Measurements from ENCODE around the gene LRP1B.

Gene LRP1B

DNA sequence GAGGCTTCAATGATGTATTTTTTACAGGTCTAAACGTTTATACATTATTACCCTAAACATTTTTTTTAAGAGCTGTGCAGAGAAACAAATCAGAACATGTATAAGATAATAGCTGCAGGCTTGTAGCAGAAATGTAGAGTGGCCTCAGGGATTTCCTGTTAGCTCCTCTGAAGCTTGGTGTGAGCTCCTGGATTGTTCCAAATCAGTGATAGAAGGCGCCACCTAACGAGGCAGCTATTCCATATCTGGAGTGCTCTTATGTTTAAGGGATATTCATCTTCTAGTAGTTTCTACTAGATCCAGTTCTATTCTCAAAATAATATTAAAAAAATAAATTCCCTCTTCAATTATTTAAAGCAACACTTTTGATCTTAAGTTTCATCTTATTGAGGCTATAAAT, 93.1 kb downstream of the LRP1B start:
- Histone ChIP-seq H3K4me3 (ENCODE audit: low read length) (no peak overlapping the region), H3K9me3 (ENCODE audit: insufficient read depth, low read depth, low read length) (no peaks in the 10 kb centered on the region), H3K36me3 (ENCODE audit: insufficient read depth, low read depth, low read length) (no peaks in the 10 kb centered on the region), H3K4me1 (ENCODE audit: insufficient read depth, low read length) (peaks cover 13% of the 10 kb centered on the region), H3K27me3 (ENCODE audit: insufficient read depth, low read length) (no peaks in the 10 kb centered on the region), H3K9ac (ENCODE audit: low read depth, low read length) (no peak overlapping the region), H3K27ac (ENCODE audit: low read length) (no peak overlapping the region)

DNA sequence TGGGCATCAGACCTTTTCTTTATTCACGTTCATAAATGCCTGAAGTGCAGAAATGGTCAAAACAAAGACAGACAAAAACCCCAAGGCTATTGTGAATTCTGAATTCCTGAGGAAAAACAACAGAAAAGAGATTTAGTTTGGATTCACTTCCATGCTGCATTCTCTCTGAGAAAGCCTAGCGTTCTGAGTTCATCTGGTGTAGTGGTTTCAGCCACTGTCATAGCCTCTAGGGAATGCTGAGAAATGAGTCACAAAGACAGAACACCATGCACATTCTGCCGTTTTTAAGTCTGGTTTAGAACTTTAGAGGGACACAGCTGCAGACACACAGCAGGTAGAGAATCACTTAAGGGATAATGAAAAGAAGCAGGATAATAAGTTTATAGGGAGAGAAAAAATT, 93.8 kb downstream of the LRP1B start:
- no peak overlapping the region for H3K9ac ChIP-seq (ENCODE audit: low read depth, low read length)

DNA sequence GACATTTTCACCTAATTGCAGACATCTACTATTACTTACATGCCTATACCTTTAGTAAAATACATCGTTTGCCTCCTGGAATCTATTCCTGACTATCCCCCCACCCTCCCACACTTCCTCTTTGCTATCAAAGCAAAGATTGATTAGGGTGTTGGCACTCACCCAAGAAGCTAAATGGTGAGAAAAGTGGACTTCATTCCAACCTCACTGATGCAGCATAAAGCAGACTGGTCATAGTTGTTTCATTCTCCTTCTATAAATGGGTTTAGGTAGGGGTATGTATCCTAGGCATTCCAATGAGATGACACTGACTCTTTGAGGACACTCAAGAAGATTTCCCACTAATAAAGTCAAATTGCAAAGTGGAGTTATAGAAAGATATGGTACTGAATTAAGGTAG, 97.4 kb downstream of the LRP1B start:
- Histone ChIP-seq H3K27ac (ENCODE audit: low read length) (no peak overlapping the region), H3K9ac (ENCODE audit: low read depth, low read length) (no peak overlapping the region), H3K9me3 (ENCODE audit: insufficient read depth, low read depth, low read length) (no peaks in the 10 kb centered on the region), H3K4me1 (ENCODE audit: insufficient read depth, low read length) (peaks cover 13% of the 10 kb centered on the region), H3K36me3 (ENCODE audit: insufficient read depth, low read depth, low read length) (no peaks in the 10 kb centered on the region), H3K4me3 (ENCODE audit: low read length) (no peak overlapping the region), H3K27me3 (ENCODE audit: insufficient read depth, low read length) (no peaks in the 10 kb centered on the region)

More for the DNA sequence above, 93.8 kb downstream of the LRP1B start:
- peaks cover 13% of the 10 kb centered on the region for H3K4me1 ChIP-seq (ENCODE audit: insufficient read depth, low read length)
- no peaks in the 10 kb centered on the region for H3K9me3 ChIP-seq (ENCODE audit: insufficient read depth, low read depth, low read length)
- no peaks in the 10 kb centered on the region for H3K36me3 ChIP-seq (ENCODE audit: insufficient read depth, low read depth, low read length)
- H3K27me3 ChIP-seq (ENCODE audit: insufficient read depth, low read length), result no peaks in the 10 kb centered on the region
- H3K27ac ChIP-seq (ENCODE audit: low read length), result no peak overlapping the region
- H3K4me3 ChIP-seq (ENCODE audit: low read length), result no peak overlapping the region

DNA sequence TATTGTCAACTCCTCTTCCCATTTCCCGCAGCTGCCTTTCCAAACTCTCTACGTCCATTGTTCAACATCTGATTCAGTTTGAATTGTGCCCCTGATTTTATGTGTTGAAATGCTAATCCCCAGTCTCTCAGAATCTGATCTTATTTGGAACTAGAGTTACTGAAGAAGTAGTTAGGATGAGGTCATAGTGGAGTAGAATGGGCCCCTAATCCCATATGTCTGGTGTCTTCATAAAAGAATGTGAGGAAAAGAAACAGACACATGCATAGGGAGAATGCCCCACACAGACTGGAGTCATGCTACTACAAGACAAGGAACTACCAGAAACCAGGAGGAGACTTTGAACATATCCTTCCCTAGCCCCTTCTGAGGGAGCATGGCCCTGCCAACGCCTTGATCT, 99.2 kb downstream of the LRP1B start:
- Histone ChIP-seq H3K4me3 (ENCODE audit: low read length) (no peak overlapping the region), H3K36me3 (ENCODE audit: insufficient read depth, low read depth, low read length) (no peaks in the 10 kb centered on the region), H3K4me1 (ENCODE audit: insufficient read depth, low read length) (peaks cover 2% of the 10 kb centered on the region; the same call in 1 of the 2 replicates), H3K9ac (ENCODE audit: low read depth, low read length) (no peak overlapping the region), H3K9me3 (ENCODE audit: insufficient read depth, low read depth, low read length) (no peaks in the 10 kb centered on the region), H3K27ac (ENCODE audit: low read length) (no peak overlapping the region), H3K27me3 (ENCODE audit: insufficient read depth, low read length) (no peaks in the 10 kb centered on the region)

DNA sequence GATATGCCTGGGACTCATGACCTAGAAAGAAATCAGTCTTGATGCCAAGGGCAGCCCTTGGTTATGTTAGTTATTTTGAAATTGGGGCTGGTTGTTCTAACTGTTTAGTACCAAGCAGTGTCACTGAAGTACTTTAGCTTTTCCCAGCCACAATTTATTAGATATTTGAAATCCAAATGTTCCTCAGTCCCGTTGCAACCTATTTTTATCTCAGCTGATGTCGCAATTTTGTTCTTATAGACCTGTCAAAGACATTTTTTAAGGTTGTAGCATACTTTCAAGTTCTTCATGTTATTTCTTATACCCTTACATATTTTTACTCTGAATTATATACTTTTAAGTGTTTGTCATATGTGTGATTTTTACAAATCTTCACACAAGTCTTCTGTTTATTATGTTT, 100.1 kb downstream of the LRP1B start:
- Histone ChIP-seq H3K36me3 (ENCODE audit: insufficient read depth, low read depth, low read length) (no peaks in the 10 kb centered on the region), H3K4me1 (ENCODE audit: insufficient read depth, low read length) (peaks cover 4% of the 10 kb centered on the region; the same call in 1 of the 2 replicates), H3K9me3 (ENCODE audit: insufficient read depth, low read depth, low read length) (no peaks in the 10 kb centered on the region), H3K4me3 (ENCODE audit: low read length) (no peak overlapping the region), H3K27me3 (ENCODE audit: insufficient read depth, low read length) (no peaks in the 10 kb centered on the region), H3K27ac (ENCODE audit: low read length) (no peak overlapping the region), H3K9ac (ENCODE audit: low read depth, low read length) (no peak overlapping the region)

DNA sequence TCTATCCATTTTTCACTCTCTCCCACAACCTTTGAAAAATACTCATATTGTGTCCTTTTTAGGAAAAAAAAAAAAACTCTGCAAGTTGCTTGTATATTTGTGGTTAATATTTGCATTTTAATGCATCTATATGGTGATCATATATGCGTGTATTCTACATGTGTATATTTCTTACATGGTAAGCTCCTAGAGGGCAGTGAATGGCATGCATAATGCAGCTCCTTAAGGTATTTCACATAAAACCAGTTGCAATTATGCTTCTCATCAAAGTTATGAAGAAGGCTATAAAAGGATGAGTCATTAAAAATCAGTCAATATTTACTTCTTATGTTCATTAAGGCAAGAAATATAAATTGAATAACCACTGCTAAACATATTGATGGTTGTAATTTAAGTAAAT, 100.8 kb downstream of the LRP1B start:
- no peaks in the 10 kb centered on the region for H3K36me3 ChIP-seq (ENCODE audit: insufficient read depth, low read depth, low read length)
- H3K27ac ChIP-seq (ENCODE audit: low read length), result no peak overlapping the region
- no peak overlapping the region for H3K4me3 ChIP-seq (ENCODE audit: low read length)
- no peaks in the 10 kb centered on the region for H3K9me3 ChIP-seq (ENCODE audit: insufficient read depth, low read depth, low read length)
- peaks cover 4% of the 10 kb centered on the region; the same call in 1 of the 2 replicates for H3K4me1 ChIP-seq (ENCODE audit: insufficient read depth, low read length)
- H3K27me3 ChIP-seq (ENCODE audit: insufficient read depth, low read length), result no peaks in the 10 kb centered on the region
- no peak overlapping the region for H3K9ac ChIP-seq (ENCODE audit: low read depth, low read length)

DNA sequence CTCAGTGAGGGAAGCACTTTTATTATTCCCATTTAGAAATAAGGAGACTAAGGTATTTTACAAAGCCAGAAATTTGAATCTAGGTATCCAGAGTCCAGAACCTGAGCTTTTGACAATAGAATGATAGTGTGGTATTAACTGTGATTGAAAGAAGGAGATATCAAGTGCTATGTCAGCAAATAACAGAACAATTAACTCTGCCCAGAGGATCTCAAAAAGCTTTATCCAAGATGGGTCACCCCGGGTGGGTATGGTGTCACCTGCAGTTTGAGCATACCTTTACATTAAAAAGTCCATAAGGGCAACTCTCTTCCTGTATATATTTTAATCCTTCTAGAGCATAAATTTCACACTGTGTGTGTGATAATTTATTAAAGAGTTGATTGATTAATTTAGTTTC, 105.4 kb downstream of the LRP1B start:
- Histone ChIP-seq H3K9me3 (ENCODE audit: insufficient read depth, low read depth, low read length) (no peaks in the 10 kb centered on the region), H3K27ac (ENCODE audit: low read length) (no peak overlapping the region), H3K4me1 (ENCODE audit: insufficient read depth, low read length) (peaks cover 4% of the 10 kb centered on the region; the same call in 1 of the 2 replicates), H3K9ac (ENCODE audit: low read depth, low read length) (no peak overlapping the region), H3K4me3 (ENCODE audit: low read length) (no peak overlapping the region), H3K27me3 (ENCODE audit: insufficient read depth, low read length) (no peaks in the 10 kb centered on the region), H3K36me3 (ENCODE audit: insufficient read depth, low read depth, low read length) (no peaks in the 10 kb centered on the region)

DNA sequence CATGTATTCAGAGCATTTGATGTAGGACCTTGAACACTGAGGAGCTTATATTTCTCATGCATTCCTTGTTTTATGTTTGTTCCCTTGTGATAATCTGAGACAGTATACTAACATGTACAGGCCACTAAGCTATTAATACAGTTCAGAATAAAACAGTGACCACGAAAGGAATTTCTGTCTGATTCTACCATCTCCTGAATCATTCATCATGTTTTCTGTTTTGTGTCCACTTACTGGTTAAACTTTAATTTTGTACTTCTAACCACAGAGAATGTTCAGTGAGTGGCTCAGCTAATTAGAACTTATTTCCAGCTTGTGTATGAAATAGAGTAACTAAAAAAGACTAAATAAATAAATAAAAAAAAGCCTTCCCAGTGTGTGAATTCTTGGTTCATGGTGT, 110.4 kb downstream of the LRP1B start:
- Histone ChIP-seq H3K9ac (ENCODE audit: low read depth, low read length) (no peak overlapping the region), H3K36me3 (ENCODE audit: insufficient read depth, low read depth, low read length) (no peaks in the 10 kb centered on the region), H3K27ac (ENCODE audit: low read length) (no peak overlapping the region), H3K27me3 (ENCODE audit: insufficient read depth, low read length) (no peaks in the 10 kb centered on the region), H3K4me1 (ENCODE audit: insufficient read depth, low read length) (no peaks in the 10 kb centered on the region; the same call in 1 of the 2 replicates), H3K9me3 (ENCODE audit: insufficient read depth, low read depth, low read length) (no peaks in the 10 kb centered on the region), H3K4me3 (ENCODE audit: low read length) (no peak overlapping the region)

DNA sequence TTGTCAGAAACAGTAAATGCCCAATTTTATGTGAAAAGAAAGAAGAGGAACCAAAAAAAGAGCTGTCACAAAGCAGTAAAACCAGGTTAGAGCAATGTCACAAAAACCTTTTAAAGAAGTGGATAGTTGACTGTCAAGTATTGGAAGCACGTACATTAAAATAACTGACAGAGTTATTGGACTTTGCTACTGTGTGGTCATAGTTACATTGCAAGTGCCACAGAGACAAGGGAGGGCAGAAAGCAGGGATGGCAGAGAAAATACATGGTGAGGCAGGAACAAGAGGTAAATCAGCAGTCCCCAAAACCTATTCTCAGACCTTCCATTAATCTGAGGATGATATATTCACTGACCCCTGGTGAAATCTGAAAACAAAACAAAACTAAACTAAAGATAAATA, 116.3 kb downstream of the LRP1B start:
- no peak overlapping the region for H3K4me3 ChIP-seq (ENCODE audit: low read length)
- no peak overlapping the region for H3K27ac ChIP-seq (ENCODE audit: low read length)
- no peaks in the 10 kb centered on the region for H3K36me3 ChIP-seq (ENCODE audit: insufficient read depth, low read depth, low read length)
- no peak overlapping the region for H3K9ac ChIP-seq (ENCODE audit: low read depth, low read length)
- no peaks in the 10 kb centered on the region for H3K4me1 ChIP-seq (ENCODE audit: insufficient read depth, low read length)
- H3K9me3 ChIP-seq (ENCODE audit: insufficient read depth, low read depth, low read length), result no peaks in the 10 kb centered on the region
- no peaks in the 10 kb centered on the region for H3K27me3 ChIP-seq (ENCODE audit: insufficient read depth, low read length)

DNA sequence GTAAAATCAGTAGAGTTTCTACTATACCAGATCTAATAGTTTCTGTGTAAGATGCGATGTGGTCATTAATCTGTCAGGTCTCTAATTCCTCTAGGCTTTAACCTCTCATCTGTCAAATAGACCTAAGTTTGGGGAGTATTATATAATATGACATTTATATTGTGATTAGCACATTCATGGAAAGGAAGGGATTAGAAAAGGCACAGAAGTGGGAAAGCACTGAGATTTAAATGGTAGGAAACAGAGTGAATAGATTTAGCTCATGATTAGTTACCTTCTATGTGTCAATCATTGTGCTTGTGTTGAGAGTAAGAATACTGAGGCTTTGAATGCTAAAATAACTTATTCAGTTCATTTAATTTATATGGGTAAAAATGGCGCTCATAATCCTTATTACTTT, 118.0 kb downstream of the LRP1B start:
- Histone ChIP-seq H3K36me3 (ENCODE audit: insufficient read depth, low read depth, low read length) (no peaks in the 10 kb centered on the region), H3K4me3 (ENCODE audit: low read length) (no peak overlapping the region), H3K9ac (ENCODE audit: low read depth, low read length) (no peak overlapping the region), H3K4me1 (ENCODE audit: insufficient read depth, low read length) (no peaks in the 10 kb centered on the region), H3K27me3 (ENCODE audit: insufficient read depth, low read length) (no peaks in the 10 kb centered on the region), H3K27ac (ENCODE audit: low read length) (no peak overlapping the region), H3K9me3 (ENCODE audit: insufficient read depth, low read depth, low read length) (no peaks in the 10 kb centered on the region)

DNA sequence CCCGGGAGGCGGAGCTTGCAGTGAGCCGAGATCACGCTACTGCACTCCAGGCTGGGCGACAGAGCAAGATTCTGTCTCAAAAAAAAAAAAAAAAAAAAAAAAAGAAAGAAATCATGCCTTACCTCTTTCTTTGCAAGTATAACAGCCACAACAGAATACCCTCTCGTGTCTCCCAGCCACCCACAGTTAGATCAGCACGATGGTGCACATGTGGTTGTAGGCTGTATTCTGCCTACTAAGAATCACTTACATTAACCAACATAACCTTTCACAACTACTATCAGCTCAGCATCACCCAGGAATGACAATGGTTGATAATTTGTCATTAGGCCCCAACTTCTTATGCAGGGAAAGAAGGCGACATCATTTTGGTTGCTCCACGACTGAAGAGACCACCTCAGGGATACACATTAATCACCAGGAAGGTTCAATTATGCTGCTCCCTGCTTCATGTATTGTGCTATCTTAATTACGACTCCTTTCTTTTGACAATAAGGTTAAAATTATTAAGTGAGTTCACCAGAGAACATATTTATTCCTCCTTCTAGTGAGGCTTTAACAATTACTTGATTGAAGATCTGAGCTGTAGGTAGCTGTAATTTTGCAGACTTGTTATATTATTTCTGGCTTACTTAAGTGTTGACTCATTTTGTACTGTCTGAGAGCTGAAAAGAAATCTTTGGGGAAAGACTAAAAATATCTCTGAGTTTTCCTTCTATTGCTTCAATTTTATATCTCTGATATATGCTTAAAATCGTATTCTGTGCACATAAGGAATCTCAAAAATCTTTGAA, 120.1 kb downstream of the LRP1B start:
- Histone ChIP-seq H3K4me1 (ENCODE audit: insufficient read depth, low read length) (no peaks in the 10 kb centered on the region), H3K9me3 (ENCODE audit: insufficient read depth, low read depth, low read length) (no peaks in the 10 kb centered on the region), H3K27ac (ENCODE audit: low read length) (no peak overlapping the region), H3K9ac (ENCODE audit: low read depth, low read length) (no peak overlapping the region), H3K36me3 (ENCODE audit: insufficient read depth, low read depth, low read length) (no peaks in the 10 kb centered on the region), H3K27me3 (ENCODE audit: insufficient read depth, low read length) (no peaks in the 10 kb centered on the region), H3K4me3 (ENCODE audit: low read length) (no peak overlapping the region)

DNA sequence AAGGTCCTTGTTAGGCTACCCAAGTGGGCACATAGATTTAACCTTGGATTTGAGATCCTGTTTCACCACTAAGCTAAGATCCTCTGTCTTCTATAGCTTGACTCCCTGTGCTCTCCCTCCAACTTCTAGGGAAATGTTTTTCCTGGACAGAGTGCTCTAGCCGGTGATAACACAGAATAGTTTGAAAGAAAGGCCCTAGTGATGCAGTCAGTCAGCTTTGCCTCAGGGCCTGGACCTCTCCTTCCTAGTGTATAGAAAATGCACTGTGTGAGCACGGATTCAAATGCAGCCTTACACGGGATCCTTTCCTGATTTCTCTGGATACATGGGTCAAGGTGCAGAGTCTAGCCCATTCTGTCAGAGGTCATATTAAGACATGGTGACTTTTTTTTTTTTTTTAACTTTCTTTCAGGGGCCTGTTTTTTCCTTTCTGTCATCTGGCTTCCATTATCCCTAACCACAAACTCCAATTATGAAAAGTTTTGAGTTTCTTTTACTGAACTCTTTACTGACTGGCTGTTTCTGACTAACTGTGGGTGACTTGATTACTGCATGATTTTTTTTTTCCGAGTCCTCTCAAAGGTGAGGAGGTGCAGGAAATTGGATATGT, 122.6 kb downstream of the LRP1B start:
- H3K9ac ChIP-seq (ENCODE audit: low read depth, low read length), result no peak overlapping the region
- no peaks in the 10 kb centered on the region for H3K27me3 ChIP-seq (ENCODE audit: insufficient read depth, low read length)
- no peak overlapping the region for H3K27ac ChIP-seq (ENCODE audit: low read length)
- no peaks in the 10 kb centered on the region for H3K36me3 ChIP-seq (ENCODE audit: insufficient read depth, low read depth, low read length)
- no peaks in the 10 kb centered on the region for H3K9me3 ChIP-seq (ENCODE audit: insufficient read depth, low read depth, low read length)
- H3K4me3 ChIP-seq (ENCODE audit: low read length), result no peak overlapping the region
- no peaks in the 10 kb centered on the region for H3K4me1 ChIP-seq (ENCODE audit: insufficient read depth, low read length)
